HepG2 (cell line): ENCODE results near the gene ZNF22. TPM values are rescaled to one million over a fixed set of nuclear protein-coding genes. Genes with fewer than 3 reads are reported as not detected.

Experiments used
- FIP1L1 ChIP-seq: fragments of 200-400 bp; formaldehyde crosslinking; IDR thresholded peaks from 2 replicates; pipeline ENCODE4 v1.6.1; 2018; ENCODE audit warnings: low read depth, mild to moderate bottlenecking, low read length, moderate library complexity, borderline replicate concordance; ENCODE audit not compliant: insufficient read depth
- HNF4A ChIP-seq: sonication (generic); formaldehyde crosslinking; IDR thresholded peaks from 2 replicates; pipeline ENCODE4 v1.4.0; 2020; ENCODE audit warnings: missing genetic modification reagents
- IRX3 ChIP-seq: sonication (generic); formaldehyde crosslinking; IDR thresholded peaks from 2 replicates; pipeline ENCODE4 v1.8.1; 2023; ENCODE audit warnings: mild to moderate bottlenecking, low read depth, missing genetic modification reagents, borderline replicate concordance
- MAZ ChIP-seq, 2 experiments: sonication (generic) in 1 of 2; formaldehyde crosslinking in 1 of 2; IDR thresholded peaks; 2 replicates each; pipeline versions ENCODE4 v1.5.0 to v1.6.1; 2012 to 2020; ENCODE audit warnings: low read depth in 2 of 2, mild to moderate bottlenecking in 2 of 2, borderline replicate concordance in 1 of 2, improper control_type of control experiment in 1 of 2, low read length in 1 of 2, missing genetic modification reagents in 1 of 2, moderate library complexity in 1 of 2
- NFIB ChIP-seq: sonication (generic); formaldehyde crosslinking; IDR thresholded peaks from 2 replicates; pipeline ENCODE4 v1.9.0; 2021; ENCODE audit warnings: missing genetic modification reagents, mild to moderate bottlenecking, borderline replicate concordance
- RFXAP ChIP-seq: sonication (generic); formaldehyde crosslinking; IDR thresholded peaks from 2 replicates; pipeline ENCODE4 v1.4.0; 2020; ENCODE audit warnings: missing genetic modification reagents, borderline replicate concordance
- SAFB2 ChIP-seq: sonication (generic); formaldehyde crosslinking; IDR thresholded peaks from 2 replicates; pipeline ENCODE4 v1.5.1; 2020; ENCODE audit warnings: missing genetic modification reagents, low read depth, mild to moderate bottlenecking, borderline replicate concordance
- TEAD2 ChIP-seq: sonication (generic); formaldehyde crosslinking; IDR thresholded peaks from 2 replicates; pipeline ENCODE4 v1.9.0; 2021; ENCODE audit warnings: missing genetic modification reagents
- TERF1 ChIP-seq: sonication (generic); formaldehyde crosslinking; IDR thresholded peaks from 2 replicates; pipeline ENCODE4 v1.8.0; 2022; ENCODE audit warnings: mild to moderate bottlenecking, missing genetic modification reagents, moderate library complexity
- ZBTB3 ChIP-seq: sonication (generic); formaldehyde crosslinking; IDR thresholded peaks from 2 replicates; pipeline ENCODE4 v1.4.0; 2020; ENCODE audit warnings: low read depth, mild to moderate bottlenecking, moderate library complexity, missing genetic modification reagents, borderline replicate concordance
- ZNF136 ChIP-seq: sonication (generic); formaldehyde crosslinking; IDR thresholded peaks from 2 replicates; pipeline ENCODE4 v1.8.1; 2022; ENCODE audit warnings: low read depth, mild to moderate bottlenecking, moderate library complexity, missing genetic modification reagents
- ZNF142 ChIP-seq: sonication (generic); formaldehyde crosslinking; IDR thresholded peaks from 2 replicates; pipeline ENCODE4 v1.4.0; 2020; ENCODE audit warnings: missing genetic modification reagents
- ZNF446 ChIP-seq: sonication (generic); formaldehyde crosslinking; IDR thresholded peaks from 2 replicates; pipeline ENCODE4 v1.5.0; 2020; ENCODE audit warnings: mild to moderate bottlenecking, missing genetic modification reagents
- ZNF773 ChIP-seq: sonication (generic); formaldehyde crosslinking; IDR thresholded peaks from 2 replicates; pipeline ENCODE4 v1.4.0; 2020; ENCODE audit warnings: missing genetic modification reagents, borderline replicate concordance
- ZNF788 ChIP-seq: sonication (generic); formaldehyde crosslinking; IDR thresholded peaks from 2 replicates; pipeline ENCODE4 v1.5.0; 2020; ENCODE audit warnings: mild to moderate bottlenecking, missing genetic modification reagents, borderline replicate concordance
- polyA plus RNA-seq, 8 experiments: library from polyadenylated mRNA; depleted of rRNA in 3 of 8; stranded (reverse) in 7 of 8; unstranded in 1 of 8; fragments of >200 nt; fragmentation: Illumina TruSeq in 4 of 8; extraction: Trizol in 4 of 8; gene quantifications; 2 replicates each; pipeline versions ENCODE4 v1.2.1 to v1.2.3, GENCODE V29; 2011 to 2016; ENCODE audit warnings: low read depth in 4 of 8, missing spikeins in 1 of 8, mixed read lengths in 1 of 8; ENCODE audit not compliant: insufficient read depth in 1 of 8
- total RNA-seq, 5 experiments: library from RNA; depleted of rRNA; stranded (reverse); fragments of >200 nt; fragmentation: Illumina TruSeq; extraction: Trizol; gene quantifications; 2 replicates each; pipeline ENCODE4 v1.2.3, GENCODE V29; 2016; ENCODE audit warnings: low read depth in 1 of 5

ZNF22 gene
- total and polyA plus RNA-seq, 2 of the 13 experiments (the other 11 are each of a cell fraction or from before 2014, with no cell fraction given), result 0.40 to 1.3 TPM

- TF ChIP-seq ZNF142 (CRISPR knock-in tag), result peak; percentile 51; the same call in 1 of the 2 replicates
- TF ChIP-seq ZBTB3 (CRISPR knock-in tag), result no peak
- TF ChIP-seq ZNF446 (CRISPR knock-in tag), result no peak
- 0 out of 2 replicates have a peak, but pooled peaks have one; percentile 31 for TF ChIP-seq ZNF773 (CRISPR knock-in tag)
- TF ChIP-seq SAFB2 (CRISPR knock-in tag), result no peak; the same call in 1 of the 2 replicates
- TF ChIP-seq RFXAP (CRISPR knock-in tag), result 0 out of 2 replicates have a peak, but pooled peaks have one; percentile 44
- no peak; the same call in 1 of the 2 replicates for TF ChIP-seq TERF1
- TF ChIP-seq TEAD2 (CRISPR knock-in tag), result no peak
- TF ChIP-seq IRX3 (CRISPR knock-in tag), result no peak
- no peak for TF ChIP-seq FIP1L1
- TF ChIP-seq ZNF136 (CRISPR knock-in tag), result no peak; the same call in 1 of the 2 replicates
- no peak for TF ChIP-seq NFIB (CRISPR knock-in tag)
- TF ChIP-seq MAZ (IDR thresholded peaks at IDR 0.05; ENCODE audit: borderline replicate concordance, low read depth, low read length), result 0 out of 2 replicates have a peak, but pooled peaks have one; percentile 6
- 0 out of 2 replicates have a peak, but pooled peaks have one; percentile 19 for TF ChIP-seq MAZ (CRISPR knock-in tag; IDR thresholded peaks at IDR 0.05; ENCODE audit: low read depth)
- peak; percentile 96 for TF ChIP-seq HNF4A (CRISPR knock-in tag)
- peak; percentile 69; the same call in 1 of the 2 replicates for TF ChIP-seq ZNF788 (CRISPR knock-in tag)
- TF ChIP-seq, all 625 proteins: peak for 238
Measured at GRCh38 chr10:44980309-44981171, 20.2 kb upstream of the ZNF22 start (continued).
